SU-DHL-6 (cell line): ENCODE results near the gene HRC.

Source experiments
- H2AFZ ChIP-seq: fragments of 200-600 bp; sonication (generic); 2 replicates; pipeline ENCODE4 v1.6.1; 2014; ENCODE audit warnings: low read depth, mild to moderate bottlenecking, moderate library complexity, mixed read lengths, antibody characterized with exemption, low read length; ENCODE audit not compliant: severe bottlenecking
- H3F3A ChIP-seq: fragments of 200-600 bp; shearing (Covaris generic); 2 replicates; pipeline ENCODE4 v1.6.0; 2016; ENCODE audit warnings: antibody characterized with exemption, mild to moderate bottlenecking; ENCODE audit not compliant: insufficient read depth
- H3K27ac ChIP-seq: fragments of 200-600 bp; sonication (generic); 2 replicates; pipeline ENCODE4 v1.5.1; 2016; ENCODE audit warnings: low read depth, mild to moderate bottlenecking, low read length, moderate library complexity, mixed read lengths
- H3K27me3 ChIP-seq: fragments of 200-600 bp; sonication (generic), shearing (Covaris generic); 2 replicates; pipeline ENCODE4 v1.6.0; 2014; ENCODE audit warnings: mild to moderate bottlenecking, low read length
- H3K36me3 ChIP-seq: fragments of 200-600 bp; sonication (generic); 2 replicates; pipeline ENCODE4 v1.6.1; 2014; ENCODE audit warnings: mild to moderate bottlenecking, low read length, mixed read lengths
- H3K4me2 ChIP-seq: fragments of 300-600, 200-600 bp; shearing (Covaris generic), sonication (generic); 2 replicates; pipeline ENCODE4 v1.6.0; 2014; ENCODE audit warnings: low read length, low read depth, mild to moderate bottlenecking; ENCODE audit not compliant: poor library complexity, severe bottlenecking
- H3K4me3 ChIP-seq: fragments of 200-600 bp; sonication (generic); 2 replicates; pipeline ENCODE4 v1.5.1; 2014; ENCODE audit warnings: antibody characterized with exemption, low read length, mild to moderate bottlenecking, mixed read lengths; ENCODE audit not compliant: insufficient read depth, poor library complexity, severe bottlenecking
- H3K79me2 ChIP-seq: fragments of 200-600 bp; sonication (generic); 2 replicates; pipeline ENCODE4 v1.6.1; 2014; ENCODE audit warnings: mild to moderate bottlenecking, low read length, moderate library complexity; ENCODE audit not compliant: insufficient read depth
- H3K9ac ChIP-seq: fragments of 200-600 bp; sonication (generic); 2 replicates; pipeline ENCODE4 v1.7.0; 2014; ENCODE audit warnings: mild to moderate bottlenecking, low read length
- H3K9me2 ChIP-seq: fragments of 200-600 bp; sonication (generic); replicated peaks from 2 replicates; pipeline ENCODE4 v1.6.1; 2014; ENCODE audit warnings: low read length; ENCODE audit not compliant: insufficient read depth
- H3K9me3 ChIP-seq: fragments of 200-600 bp; sonication (generic); 2 replicates; pipeline ENCODE4 v1.6.1; 2014; ENCODE audit warnings: low read length, mixed read lengths; ENCODE audit not compliant: insufficient read depth
- H4K20me1 ChIP-seq: fragments of 200-600 bp; sonication (generic); 2 replicates; pipeline ENCODE4 v1.6.1; 2014; ENCODE audit warnings: low read depth, mild to moderate bottlenecking, antibody characterized with exemption, low read length, moderate library complexity, mixed read lengths
- CTCF ChIP-seq: fragments of 200-600 bp; sonication (generic); IDR thresholded peaks from one replicate; pipeline ENCODE4 v1.5.1; 2017; ENCODE audit warnings: antibody characterized with exemption, mild to moderate bottlenecking, low read length, moderate library complexity; ENCODE audit not compliant: insufficient read depth, poor library complexity, severe bottlenecking
- EZH2phosphoT487 ChIP-seq: fragments of 200-600 bp; sonication (generic), shearing (Covaris generic); conservative IDR thresholded peaks from 2 replicates; pipeline ENCODE4 v1.6.1; 2018; ENCODE audit warnings: mild to moderate bottlenecking, antibody characterized with exemption, low read length, moderate library complexity, mixed read lengths

The HRC gene

DNA sequence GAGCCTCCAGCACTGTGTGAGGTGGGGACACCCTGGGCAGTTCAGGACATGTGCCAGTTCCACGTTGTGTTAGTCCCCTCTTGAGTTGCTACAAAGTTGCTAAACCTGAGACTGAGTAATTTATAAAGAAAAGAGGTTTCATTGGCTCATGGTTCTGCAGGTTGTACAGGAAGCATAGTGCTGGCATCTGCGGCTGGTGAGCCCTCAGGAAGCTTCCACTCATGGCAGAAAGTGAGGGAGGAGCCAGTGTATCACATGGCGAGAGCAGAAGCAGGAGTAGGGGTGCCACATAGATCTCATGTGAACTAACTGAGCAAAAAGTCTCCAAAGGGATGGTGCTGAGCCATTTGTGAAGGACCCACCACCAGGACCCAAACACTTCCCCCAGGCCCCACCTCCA, 35.6 kb upstream of the HRC start:
- TF ChIP-seq CTCF (no peak), EZH2phosphoT487 (no peak)
- Histone ChIP-seq H3K4me3 (no peak overlapping the region), H3K4me2 (no peak overlapping the region), H3K9me3 (no peaks in the 10 kb centered on the region), H3K9ac (no peak overlapping the region), H2AFZ (no peak overlapping the region), H3K36me3 (no peaks in the 10 kb centered on the region), H3F3A (no peaks in the 10 kb centered on the region), H3K27ac (no peak overlapping the region), H3K9me2 (no peaks in the 10 kb centered on the region), H4K20me1 (no peaks in the 10 kb centered on the region), H3K79me2 (no peaks in the 10 kb centered on the region), H3K27me3 (no peaks in the 10 kb centered on the region)

GRCh38 chr19:49189259-49189658, 34.1 kb upstream of the HRC start:
- TF ChIP-seq CTCF: no peak
- TF ChIP-seq EZH2phosphoT487: no peak
- Histone ChIP-seq H3K27ac (no peak overlapping the region), H3K79me2 (no peaks in the 10 kb centered on the region), H3K9me2 (no peaks in the 10 kb centered on the region), H3K36me3 (no peaks in the 10 kb centered on the region), H3F3A (no peaks in the 10 kb centered on the region), H3K9me3 (no peaks in the 10 kb centered on the region), H2AFZ (no peak overlapping the region), H3K27me3 (no peaks in the 10 kb centered on the region), H3K9ac (no peak overlapping the region), H4K20me1 (no peaks in the 10 kb centered on the region), H3K4me3 (no peak overlapping the region), H3K4me2 (no peak overlapping the region)

GRCh38 chr19:49188626-49189200, 33.5 kb upstream of the HRC start:
- Histone ChIP-seq H3K36me3 (no peaks in the 10 kb centered on the region), H3K9ac (no peak overlapping the region), H3F3A (no peaks in the 10 kb centered on the region), H3K27me3 (no peaks in the 10 kb centered on the region), H3K9me3 (no peaks in the 10 kb centered on the region), H3K79me2 (no peaks in the 10 kb centered on the region), H3K9me2 (no peaks in the 10 kb centered on the region), H2AFZ (no peak overlapping the region), H4K20me1 (no peaks in the 10 kb centered on the region), H3K4me3 (no peak overlapping the region), H3K27ac (no peak overlapping the region), H3K4me2 (no peak overlapping the region)
- no peak for TF ChIP-seq CTCF
- no peak for TF ChIP-seq EZH2phosphoT487
